H1 (cell line): Measurements from ENCODE around the gene PPP1R12C.

Source experiments
- CEBPB ChIP-seq: IDR thresholded peaks from 2 replicates; pipeline ENCODE4 v1.6.1; 2012; ENCODE audit warnings: low read depth, low read length
- CTCF ChIP-seq, 3 experiments: IDR thresholded peaks; 1 replicate in 2 of 3; 2 replicates in 1 of 3; pipeline versions ENCODE4 v1.5.1 to v1.6.1; 2011; ENCODE audit warnings: low read length in 3 of 3, mild to moderate bottlenecking in 3 of 3, inconsistent platforms in 2 of 3, low read depth in 1 of 3, moderate library complexity in 1 of 3; ENCODE audit not compliant: insufficient read depth in 1 of 3; ENCODE audit errors: control extremely low read depth in 1 of 3
- EZH2 ChIP-seq: fragments of 200-600 bp; sonication (generic); IDR thresholded peaks from 2 replicates; pipeline ENCODE4 v1.7.1; 2012; ENCODE audit warnings: low read depth, mild to moderate bottlenecking, moderate library complexity, low read length, inconsistent platforms; ENCODE audit not compliant: severe bottlenecking
- JUND ChIP-seq: IDR thresholded peaks from 2 replicates; pipeline ENCODE4 v1.6.1; 2011; ENCODE audit warnings: mild to moderate bottlenecking, improper control_type of control experiment, low read length
- POLR2A ChIP-seq, 2 experiments: IDR thresholded peaks; 1 replicate in 1 of 2; 2 replicates in 1 of 2; pipeline ENCODE4 v1.6.1; 2011; ENCODE audit warnings: low read depth in 2 of 2, low read length in 2 of 2, mild to moderate bottlenecking in 2 of 2; ENCODE audit errors: control extremely low read depth in 1 of 2
- RXRA ChIP-seq: IDR thresholded peaks from 2 replicates; pipeline ENCODE4 v1.6.1; 2011; ENCODE audit warnings: low read depth, mild to moderate bottlenecking, low read length, moderate library complexity; ENCODE audit not compliant: insufficient read depth
- SIRT6 ChIP-seq: IDR thresholded peaks from one replicate; pipeline ENCODE4 v1.7.1; 2012; ENCODE audit warnings: low read length, inconsistent platforms
- SP1 ChIP-seq: IDR thresholded peaks from 2 replicates; pipeline ENCODE4 v1.6.1; 2011; ENCODE audit warnings: low read depth, low read length
- SRF ChIP-seq: IDR thresholded peaks from 2 replicates; pipeline ENCODE4 v1.6.1; 2011; ENCODE audit warnings: mild to moderate bottlenecking, low read depth, low read length, moderate library complexity
- YY1 ChIP-seq: IDR thresholded peaks from 2 replicates; pipeline ENCODE4 v1.6.1; 2011; ENCODE audit warnings: low read depth, mild to moderate bottlenecking, low read length

GRCh38 chr19:55075371-55075998 lies 42.0 kb downstream of the PPP1R12C start, which contains the start of gene EPS8L1:
- TF ChIP-seq POLR2A (IDR thresholded peaks at IDR 0.05; ENCODE audit: control extremely low read depth in 1 of 2, low read depth in 2 of 2, low read length in 2 of 2) (no peak), JUND (no peak), RXRA (no peak), CTCF (IDR thresholded peaks at IDR 0.05; ENCODE audit: control extremely low read depth in 1 of 3, insufficient read depth in 1 of 3, low read depth in 1 of 3, low read length in 3 of 3) (no peak), EZH2 (no peak), SP1 (no peak; the same call in 1 of the 2 replicates), CEBPB (no peak), YY1 (no peak), SIRT6 (no peak), SRF (no peak)
